ENCODE measurements around the gene MZB1. TPM values are rescaled to one million over a fixed set of nuclear protein-coding genes. Genes with fewer than 3 reads are reported as not detected.

Gene MZB1
- total and polyA plus RNA-seq, 2 experiments from 2014 or later, result 0.30 TPM; not detected in 1

DNA sequence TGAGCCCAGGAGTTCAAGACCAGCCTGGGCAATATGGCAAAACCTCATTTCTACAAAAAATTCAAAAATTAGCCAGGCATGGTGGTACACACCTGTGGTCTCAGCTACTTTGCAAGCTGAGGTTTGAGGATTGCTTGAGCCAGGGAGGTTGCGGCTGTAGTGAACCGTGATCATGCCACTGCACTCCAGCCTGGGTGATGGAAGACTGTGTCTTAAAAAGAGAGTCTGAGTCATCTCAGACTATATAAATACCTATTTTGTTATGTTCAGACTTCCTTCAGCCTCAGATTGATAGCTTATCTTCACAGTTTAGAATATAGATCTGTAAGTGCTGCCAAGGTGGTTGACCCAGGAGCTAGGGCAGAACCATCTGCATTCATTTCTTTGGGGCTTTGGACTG is 49.7 kb downstream of the MZB1 start:
- Histone ChIP-seq H3K79me2 (peaks cover 27% of the 10 kb centered on the region), H3K36me3 (replicated peaks; ENCODE audit: insufficient read depth, low read depth) (no peaks in the 10 kb centered on the region), H3K4me2 (no peak overlapping the region), H3K27me3 (no peaks in the 10 kb centered on the region), H3K4me1 (ENCODE audit: insufficient read depth) (peaks cover 18% of the 10 kb centered on the region), H3K27ac (no peak overlapping the region), H2AFZ (no peak overlapping the region), H3K9me2 (replicated peaks; ENCODE audit: insufficient read depth) (no peaks in the 10 kb centered on the region), H3K4me3 (no peak overlapping the region), H3K9me3 (ENCODE audit: low read depth) (no peaks in the 10 kb centered on the region), H4K20me1 (ENCODE audit: insufficient read depth, poor library complexity, severe bottlenecking) (peaks cover 27% of the 10 kb centered on the region)
- TF ChIP-seq EZH2 (IDR thresholded peaks at IDR 0.05; ENCODE audit: borderline replicate concordance) (no peak), EZH2phosphoT487 (IDR thresholded peaks at IDR 0.05; ENCODE audit: low read depth, severe bottlenecking, unreplicated experiment) (no peak)
- TF ChIP-seq, protein P1, sequence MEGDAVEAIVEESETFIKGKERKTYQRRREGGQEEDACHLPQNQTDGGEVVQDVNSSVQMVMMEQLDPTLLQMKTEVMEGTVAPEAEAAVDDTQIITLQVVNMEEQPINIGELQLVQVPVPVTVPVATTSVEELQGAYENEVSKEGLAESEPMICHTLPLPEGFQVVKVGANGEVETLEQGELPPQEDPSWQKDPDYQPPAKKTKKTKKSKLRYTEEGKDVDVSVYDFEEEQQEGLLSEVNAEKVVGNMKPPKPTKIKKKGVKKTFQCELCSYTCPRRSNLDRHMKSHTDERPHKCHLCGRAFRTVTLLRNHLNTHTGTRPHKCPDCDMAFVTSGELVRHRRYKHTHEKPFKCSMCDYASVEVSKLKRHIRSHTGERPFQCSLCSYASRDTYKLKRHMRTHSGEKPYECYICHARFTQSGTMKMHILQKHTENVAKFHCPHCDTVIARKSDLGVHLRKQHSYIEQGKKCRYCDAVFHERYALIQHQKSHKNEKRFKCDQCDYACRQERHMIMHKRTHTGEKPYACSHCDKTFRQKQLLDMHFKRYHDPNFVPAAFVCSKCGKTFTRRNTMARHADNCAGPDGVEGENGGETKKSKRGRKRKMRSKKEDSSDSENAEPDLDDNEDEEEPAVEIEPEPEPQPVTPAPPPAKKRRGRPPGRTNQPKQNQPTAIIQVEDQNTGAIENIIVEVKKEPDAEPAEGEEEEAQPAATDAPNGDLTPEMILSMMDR (IDR thresholded peaks at IDR 0.05; ENCODE audit: poor library complexity), result no peak
- DNase-seq (ENCODE audit: low spot score), result no peak
- WGBS (ENCODE audit: low lambda C conversion rate, missing lambda C conversion rate), result 87% methylated on average over 2 of the region's 2 CpGs

Other genes with a start within 250 kb of the MZB1 start
- gene SIL1, start 191.5 kb downstream of the MZB1 start, total RNA-seq, result 73.9 and 82.0 TPM in 2 replicates
- gene SIL1, start 191.5 kb downstream of the MZB1 start, polyA plus RNA-seq, result 176 and 197 TPM in 2 replicates
- 346 and 355 TPM in 2 replicates for gene MATR3, start 96.2 kb downstream of the MZB1 start, total RNA-seq
- 176 and 183 TPM in 2 replicates for gene MATR3, start 96.2 kb downstream of the MZB1 start, polyA plus RNA-seq
- 62.1 and 65.3 TPM in 2 replicates for gene PAIP2, start 48.1 kb downstream of the MZB1 start, total RNA-seq
- 77.5 and 86.3 TPM in 2 replicates for gene PAIP2, start 48.1 kb downstream of the MZB1 start, polyA plus RNA-seq
- gene SLC23A1, start 6.6 kb downstream of the MZB1 start, total RNA-seq, result 13.4 and 19.6 TPM in 2 replicates
- gene SLC23A1, start 6.6 kb downstream of the MZB1 start, polyA plus RNA-seq, result 3.0 and 3.3 TPM in 2 replicates
- 0.63 and 0.68 TPM in 2 replicates for gene PROB1, start 5.2 kb upstream of the MZB1 start, total RNA-seq
- gene PROB1, start 5.2 kb upstream of the MZB1 start, polyA plus RNA-seq, result 0.10 TPM in 1 of 2 replicates, not detected in the other
- gene SPATA24, start 14.2 kb upstream of the MZB1 start, total RNA-seq, result 2.6 and 6.3 TPM in 2 replicates
- gene SPATA24, start 14.2 kb upstream of the MZB1 start, polyA plus RNA-seq, result 5.5 and 9.8 TPM in 2 replicates
- gene DNAJC18, start 49.6 kb upstream of the MZB1 start, total RNA-seq, result 10.6 and 11.5 TPM in 2 replicates
- gene DNAJC18, start 49.6 kb upstream of the MZB1 start, polyA plus RNA-seq, result 13.6 and 14.4 TPM in 2 replicates
- gene ECSCR, start 72.8 kb upstream of the MZB1 start, total RNA-seq, result 0.27 and 2.2 TPM in 2 replicates
- 0.42 and 1.3 TPM in 2 replicates for gene ECSCR, start 72.8 kb upstream of the MZB1 start, polyA plus RNA-seq
- not detected in 2 replicates for gene SMIM33, start 81.1 kb upstream of the MZB1 start, total RNA-seq
- gene SMIM33, start 81.1 kb upstream of the MZB1 start, polyA plus RNA-seq, result not detected in 2 replicates
- 7.7 and 12.6 TPM in 2 replicates for gene STING1, start 92.8 kb upstream of the MZB1 start, total RNA-seq
- 17.0 and 23.9 TPM in 2 replicates for gene STING1, start 92.8 kb upstream of the MZB1 start, polyA plus RNA-seq
- gene UBE2D2, start 171.4 kb upstream of the MZB1 start, total RNA-seq, result 85.9 and 100.0 TPM in 2 replicates
- gene UBE2D2, start 171.4 kb upstream of the MZB1 start, polyA plus RNA-seq, result 167 and 182 TPM in 2 replicates